Pulmonary artery endothelial cell (primary cell): ENCODE measurements around the gene ELOVL4. TPM values are rescaled to one million over a fixed set of nuclear protein-coding genes. Genes with fewer than 3 reads are reported as not detected.

Experiments used
- DNase-seq: peaks from one replicate; pipeline ENCODE4 v3.0.0-alpha.2; 2011; ENCODE audit warnings: low read depth, low spot score
- total RNA-seq: library from RNA; depleted of rRNA; stranded (reverse); fragments of >200 nt; gene quantifications from 2 replicates; pipeline ENCODE4 v1.2.3, GENCODE V29; 2014

ELOVL4 gene
- total RNA-seq, 1 donor from 2014 or later, result 0.99 TPM

DNA sequence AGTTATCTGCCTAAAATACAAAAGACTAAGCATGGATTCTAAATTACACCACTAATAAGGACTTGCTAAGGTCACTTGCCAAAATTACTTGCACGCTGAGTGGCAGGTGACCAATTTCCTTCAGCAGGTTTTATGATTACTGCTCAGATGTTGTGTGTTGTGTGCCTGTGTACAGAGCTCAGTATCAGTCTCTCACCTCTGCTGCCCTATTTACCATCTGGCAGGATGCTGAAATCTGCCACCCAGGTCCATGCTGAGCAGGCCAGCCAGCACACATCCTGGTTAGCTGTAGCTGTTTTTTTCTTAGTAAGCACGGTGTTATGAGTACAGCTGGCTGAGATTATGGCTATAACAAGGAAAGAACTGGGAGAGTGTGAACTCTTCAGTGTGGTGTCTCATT is 34.0 kb downstream of the ELOVL4 start:
- no peak for DNase-seq

DNA sequence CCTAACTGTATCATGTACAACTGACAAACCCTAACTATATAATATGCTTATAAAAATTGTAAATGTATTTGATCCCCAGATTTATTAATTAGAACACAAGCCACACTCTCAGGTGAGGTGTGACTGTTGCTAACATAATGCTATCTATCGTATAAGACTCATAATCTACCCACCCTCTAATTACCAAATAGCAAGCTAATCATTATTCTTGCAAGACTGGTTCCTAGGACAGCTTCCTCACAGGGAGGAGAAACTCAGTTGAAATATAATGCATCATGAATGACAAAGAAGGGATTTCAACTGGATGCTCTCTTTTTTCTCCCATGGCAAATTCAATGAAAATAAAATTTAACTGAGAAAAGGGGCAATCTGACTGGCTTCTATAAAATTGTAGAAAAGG is 35.4 kb downstream of the ELOVL4 start:
- no peak for DNase-seq

DNA sequence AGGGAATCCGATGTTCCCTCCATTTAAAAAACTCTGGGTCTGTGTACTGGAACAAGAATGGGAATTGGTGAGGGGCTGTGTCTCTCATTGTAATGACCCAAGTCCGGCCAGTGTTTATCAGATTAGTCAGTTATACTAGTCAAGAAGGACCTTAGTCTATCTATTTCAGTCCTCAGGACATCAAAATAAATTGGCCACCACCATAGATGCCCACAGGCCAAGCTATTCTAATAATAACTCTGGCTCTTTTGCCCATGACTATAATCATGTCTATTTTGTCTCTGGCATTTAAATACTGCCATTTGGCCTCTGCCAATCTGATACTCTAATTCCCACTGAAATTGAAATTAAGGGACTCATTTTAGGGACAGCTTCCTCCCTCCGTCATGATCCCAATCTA is 37.8 kb downstream of the ELOVL4 start:
- DNase-seq, result no peak

DNA sequence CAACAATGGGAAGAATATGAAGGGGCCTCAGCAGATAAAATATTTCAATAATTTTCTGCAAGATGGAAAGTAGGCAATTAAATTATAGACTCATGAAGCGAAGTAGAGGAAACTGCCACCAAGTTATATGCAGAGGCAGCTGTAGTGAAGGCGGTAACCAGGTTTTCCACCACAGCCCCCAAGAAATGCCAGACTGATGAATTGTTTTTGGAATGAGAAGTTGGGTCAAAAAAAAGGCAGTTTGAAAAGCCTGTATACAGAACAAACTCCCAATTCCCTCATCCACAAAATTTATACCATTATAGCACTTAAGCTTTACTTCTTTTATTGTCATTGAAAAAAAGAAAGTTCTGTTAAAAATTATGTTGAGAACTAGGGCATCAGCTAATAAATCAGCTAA is 45.3 kb downstream of the ELOVL4 start:
- DNase-seq, result no peak

DNA sequence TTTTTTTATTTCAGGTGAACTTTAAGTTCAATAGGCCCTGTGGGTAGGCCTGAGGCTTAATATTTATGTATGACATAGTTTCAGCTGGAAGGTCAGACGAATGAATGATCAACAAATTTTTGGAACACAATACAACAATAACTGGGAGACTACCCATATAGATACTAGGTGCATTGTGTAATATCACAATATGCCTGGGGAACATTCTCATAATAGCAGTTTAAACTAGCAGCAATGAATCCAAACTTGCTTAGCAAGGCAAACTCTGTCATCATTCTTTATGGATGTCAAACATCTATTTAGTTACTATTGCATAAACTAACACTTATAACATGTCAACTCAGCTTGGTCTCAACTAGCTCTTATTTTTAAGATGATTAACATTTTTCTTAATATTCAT is 49.3 kb downstream of the ELOVL4 start:
- DNase-seq, result no peak

DNA sequence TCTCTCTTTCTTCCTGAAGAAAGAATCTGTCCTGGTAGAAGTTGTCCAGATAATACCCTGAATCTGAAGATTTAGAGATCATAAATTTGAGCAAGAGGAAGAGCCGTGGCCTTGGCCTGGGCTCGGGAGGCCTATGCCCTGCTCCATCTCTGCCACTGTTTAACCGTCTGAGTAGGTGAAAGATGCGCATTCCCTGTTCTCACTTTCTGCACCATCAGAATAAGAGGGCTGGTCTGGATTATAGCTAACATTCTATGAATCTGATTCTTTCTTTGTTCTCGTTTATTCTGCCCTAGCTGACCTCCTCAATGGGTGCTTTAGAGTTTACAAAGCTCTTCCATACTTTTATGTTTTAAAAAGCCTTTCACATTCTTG is 51.3 kb downstream of the ELOVL4 start:
- DNase-seq, result no peak

DNA sequence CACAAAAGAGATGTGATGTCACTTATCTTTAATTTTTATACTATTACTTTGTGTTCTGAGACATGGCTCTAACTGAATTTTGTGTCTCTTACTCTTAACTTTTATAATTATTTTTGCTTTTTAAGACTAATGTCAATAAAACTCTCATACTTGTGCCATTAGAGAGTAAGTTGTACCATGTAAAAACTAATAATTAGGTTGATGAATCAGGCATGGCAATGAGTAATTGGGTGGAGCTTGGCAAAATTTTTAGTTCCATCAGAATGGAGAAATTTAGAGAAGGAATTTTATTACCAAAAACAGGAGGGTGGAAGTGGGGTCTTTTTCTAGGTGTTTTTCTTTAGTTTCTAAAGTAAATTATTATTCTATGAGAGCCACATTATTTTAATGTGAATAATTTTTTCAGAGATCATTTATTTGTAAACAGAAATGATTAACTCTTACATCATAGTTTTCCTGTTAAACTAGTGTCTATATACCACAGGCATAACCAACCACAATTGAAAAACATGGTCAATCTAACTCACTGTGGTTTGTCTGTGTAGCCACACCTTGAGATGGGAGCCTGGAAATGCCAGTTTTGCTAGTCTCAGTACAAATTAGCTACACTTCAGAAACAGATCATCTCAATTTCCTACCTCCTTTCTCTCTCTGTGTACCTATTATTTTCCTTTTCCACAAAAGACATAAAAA is 51.8 kb downstream of the ELOVL4 start:
- no peak for DNase-seq

DNA sequence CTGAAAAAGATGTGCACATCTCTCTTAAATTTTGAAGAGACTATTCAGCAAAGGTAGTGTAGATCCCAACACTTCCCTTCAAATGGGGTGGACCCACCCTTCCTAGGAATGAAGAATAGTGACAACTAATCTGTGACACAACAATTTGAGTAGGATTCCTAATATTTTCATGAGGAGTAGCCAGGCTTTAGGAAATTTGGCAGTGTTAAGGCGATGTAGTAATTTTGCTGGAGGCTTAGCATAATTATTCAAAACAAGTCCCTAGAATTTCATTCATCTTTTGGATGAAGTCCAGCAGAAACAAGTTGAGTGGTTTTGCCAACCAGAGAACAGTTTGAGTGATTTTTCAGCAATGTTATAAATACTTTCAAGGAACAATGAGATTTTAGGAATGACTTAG is 52.4 kb downstream of the ELOVL4 start:
- no peak for DNase-seq

DNA sequence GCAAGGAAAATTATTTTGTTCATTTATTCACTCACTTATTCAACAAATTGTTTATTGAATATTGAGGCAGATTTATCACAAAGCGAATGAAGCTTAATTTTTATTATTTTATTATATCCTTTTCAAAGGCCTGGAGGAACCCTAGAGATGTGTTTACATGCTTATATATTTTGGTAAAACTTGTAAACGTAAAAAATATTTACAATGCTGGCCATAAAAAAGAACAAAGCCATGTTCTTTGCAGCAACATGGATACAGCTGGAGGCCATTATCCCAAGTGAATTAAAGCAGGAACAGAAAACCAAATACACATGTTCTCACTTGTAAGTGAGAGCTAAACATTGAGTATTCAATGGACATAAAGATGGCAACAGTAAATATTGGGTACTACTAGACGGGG is 58.8 kb downstream of the ELOVL4 start:
- no peak for DNase-seq

DNA sequence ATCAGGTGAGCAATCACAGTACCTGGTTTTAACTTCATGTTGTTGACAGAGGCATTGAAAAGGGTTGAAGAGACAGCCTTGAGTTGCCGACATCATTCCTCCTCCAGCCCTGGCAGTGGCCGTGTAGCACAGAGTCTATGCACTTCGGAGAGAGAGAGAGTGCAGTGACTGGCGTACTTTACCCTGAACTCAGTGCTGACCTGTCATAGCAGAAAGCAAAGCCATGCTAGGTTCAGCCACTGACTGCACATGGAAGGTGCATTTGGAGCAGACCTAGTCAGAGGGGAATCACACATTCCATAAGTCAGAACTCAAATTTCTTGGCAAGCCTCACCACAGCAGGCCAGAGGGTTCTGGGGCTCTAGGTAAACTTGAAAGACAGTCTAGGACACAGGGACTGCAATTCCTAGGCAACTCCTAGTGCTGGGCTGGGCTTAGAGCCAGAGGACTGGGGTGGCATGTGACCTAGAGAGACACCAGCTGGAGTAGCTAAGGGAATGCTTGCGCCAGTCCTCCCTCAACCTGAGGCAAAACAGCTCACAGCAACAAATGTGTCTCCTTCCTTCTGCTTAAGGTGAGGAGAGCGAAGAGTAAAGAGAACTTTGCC is 69.1 kb downstream of the ELOVL4 start:
- no peak for DNase-seq

DNA sequence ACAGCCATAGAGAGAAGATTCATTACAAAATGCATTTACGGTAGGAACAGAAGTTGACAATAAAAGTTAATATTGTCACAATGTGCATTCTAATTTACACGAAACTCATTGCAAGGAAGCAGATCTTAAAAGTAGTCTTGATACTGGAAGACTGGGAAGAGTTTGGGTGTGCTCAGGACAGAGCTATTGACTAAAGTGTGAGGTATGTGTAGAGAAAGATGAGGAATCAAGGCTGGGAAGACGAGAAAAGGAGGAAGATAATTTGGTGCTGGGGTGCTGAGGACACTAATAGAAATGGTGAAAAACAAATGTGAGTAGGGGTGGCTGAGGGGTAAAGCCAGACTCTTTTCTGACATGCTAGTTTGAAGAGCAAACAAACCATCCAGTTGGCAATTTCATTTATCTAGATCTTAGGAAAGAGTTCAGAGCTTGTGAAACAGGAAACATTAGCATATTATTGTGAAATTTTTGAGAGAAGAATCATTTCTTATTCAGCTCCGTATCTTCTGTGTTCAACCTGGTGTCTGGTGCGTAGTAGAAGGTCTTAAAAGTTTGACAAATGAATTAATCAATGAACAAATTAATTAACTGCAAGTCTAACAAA is 72.7 kb downstream of the ELOVL4 start:
- DNase-seq, result no peak

DNA sequence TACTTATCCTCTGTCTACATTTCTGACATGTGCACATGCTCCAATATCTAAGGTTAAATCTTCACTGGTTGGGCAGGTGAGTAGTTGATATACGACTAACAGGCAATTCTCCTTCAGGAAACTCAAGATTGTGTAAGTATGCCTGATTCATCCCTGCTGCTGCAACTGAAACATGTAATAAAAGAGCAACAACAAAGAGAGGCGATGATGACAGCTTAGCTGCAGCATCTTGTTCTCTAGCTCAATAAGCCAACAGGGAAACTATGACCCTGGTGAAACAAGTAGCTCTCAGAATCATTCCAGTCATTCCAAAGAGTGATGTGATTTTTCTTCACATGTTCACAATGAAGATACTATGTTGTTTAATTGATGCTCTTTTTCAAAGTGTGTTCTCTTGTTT is 74.4 kb downstream of the ELOVL4 start:
- DNase-seq, result no peak

DNA sequence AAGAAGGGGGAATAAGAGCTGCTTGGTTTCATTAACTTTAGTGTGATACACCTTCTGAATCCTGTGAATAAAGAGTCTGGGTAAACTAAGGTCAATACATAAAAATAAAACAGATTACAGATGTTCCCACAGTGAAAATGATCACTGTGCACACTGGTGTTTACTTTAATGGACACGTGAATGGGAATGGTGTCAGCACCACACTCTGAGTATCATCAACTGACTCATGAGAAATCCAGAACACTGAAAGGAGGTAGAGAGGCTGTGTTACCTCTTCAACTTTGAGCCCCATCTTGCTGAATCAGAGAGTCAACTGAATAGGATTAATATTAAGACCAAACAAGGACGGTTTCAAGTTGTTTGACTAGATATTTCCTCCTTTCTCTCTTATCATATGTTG is 75.0 kb downstream of the ELOVL4 start:
- no peak for DNase-seq

DNA sequence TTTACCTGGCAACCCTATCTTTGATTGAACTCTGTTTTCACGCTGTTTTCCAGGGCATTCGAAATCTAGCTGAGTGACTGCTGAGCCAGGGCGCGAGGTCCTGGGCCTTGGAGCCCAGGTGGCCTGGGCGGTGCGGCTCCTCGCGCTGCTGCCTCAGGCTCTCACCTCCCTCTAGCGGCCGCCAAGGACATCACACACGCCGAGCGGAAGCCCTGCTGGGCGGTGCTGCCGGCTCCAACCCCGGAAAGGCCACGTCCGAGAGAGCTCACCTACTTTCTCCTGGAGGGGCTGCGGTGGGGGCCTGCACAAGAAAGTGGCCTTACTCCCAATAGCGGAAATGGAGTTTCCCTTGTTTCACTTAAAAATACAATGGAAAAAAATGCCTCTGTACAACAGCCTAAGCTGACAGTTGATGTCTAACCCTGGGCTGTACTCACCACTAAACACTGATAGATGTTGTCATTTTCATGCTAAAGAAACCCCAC is 77.7 kb downstream of the ELOVL4 start:
- DNase-seq, result peak; percentile 15

DNA sequence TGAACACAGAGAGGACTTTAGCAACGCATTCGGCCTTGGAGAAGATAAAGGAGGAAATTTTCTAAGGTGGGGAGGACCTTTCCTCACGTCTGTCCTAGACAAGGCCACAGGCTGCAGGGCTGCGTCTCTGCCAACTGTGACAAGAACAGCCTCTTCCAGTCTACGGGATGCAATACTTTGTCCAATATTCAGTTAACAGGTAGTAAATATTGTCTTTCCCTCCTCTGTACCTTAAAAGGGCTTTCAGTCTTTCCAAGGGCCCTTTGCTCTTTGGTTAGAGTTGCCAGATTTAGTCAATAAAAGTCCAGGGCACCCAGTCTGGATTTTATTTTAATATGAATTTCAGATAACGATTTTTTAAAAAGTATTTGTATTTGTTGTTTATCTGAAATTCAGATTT is 78.2 kb downstream of the ELOVL4 start:
- DNase-seq, result no peak

DNA sequence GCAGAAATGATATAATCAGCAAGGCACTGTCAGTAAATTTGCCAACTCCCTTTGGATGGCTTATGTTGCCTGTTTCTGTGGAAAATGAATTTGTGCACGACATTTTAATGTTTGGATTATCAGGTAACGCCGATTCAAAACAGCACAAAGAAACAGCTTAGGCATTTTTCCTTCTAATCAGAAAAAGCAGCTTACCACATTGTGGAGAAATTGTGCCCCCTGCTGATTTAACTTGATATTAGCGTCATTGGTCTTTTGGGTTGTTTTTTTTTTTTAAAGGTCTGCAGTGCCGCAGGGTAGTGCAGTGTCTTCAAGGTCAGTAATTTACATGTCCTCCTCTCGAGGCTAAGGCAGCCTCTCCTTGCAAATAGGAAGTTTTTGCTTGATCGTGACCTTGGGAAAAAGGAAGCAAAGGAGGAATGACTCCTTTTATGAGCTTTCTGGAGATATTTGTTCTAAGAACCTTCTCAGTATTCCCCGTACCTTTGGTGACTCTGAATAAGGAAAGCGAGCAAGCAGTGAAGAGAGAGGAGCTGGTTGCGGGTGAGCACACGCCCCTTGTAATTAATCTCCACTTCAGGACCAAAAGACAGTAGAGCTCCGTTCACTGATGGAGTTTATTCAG is 79.1 kb downstream of the ELOVL4 start:
- peak; percentile 27 for DNase-seq

Other genes with a start within 250 kb of the ELOVL4 start
- gene TTK, start 57.1 kb upstream of the ELOVL4 start, total RNA-seq, result 16.6 and 33.0 TPM in 2 replicates
- 10.4 and 10.8 TPM in 2 replicates for gene BCKDHB, start 159.1 kb upstream of the ELOVL4 start, total RNA-seq